GM23338 (cell line): ENCODE results near the gene ATP8B4. TPM values are rescaled to one million over a fixed set of nuclear protein-coding genes. Genes with fewer than 3 reads are reported as not detected.

Source experiments
- ATAC-seq: fragments of 200-7000 bp; cut with Tn5 transposase; 3 replicates; pipeline ENCODE4 v1.9.1; 2020
- DNase-seq: peaks from one replicate; pipeline ENCODE4 v3.0.0-alpha.2; 2015; ENCODE audit warnings: low spot score
- H2AFZ ChIP-seq: fragments of 200-600 bp; sonication (generic); 2 replicates; pipeline ENCODE4 v1.8.0; 2016; ENCODE audit warnings: antibody characterized with exemption, mild to moderate bottlenecking, moderate library complexity
- H3F3A ChIP-seq: fragments of 200-600 bp; sonication (generic); replicated peaks from 2 replicates; pipeline ENCODE4 v1.8.0; 2017; ENCODE audit warnings: antibody characterized with exemption, mixed run types, low read depth
- H3K27ac ChIP-seq: fragments of 200-600 bp; sonication (generic); 2 replicates; pipeline ENCODE4 v1.6.1; 2016; ENCODE audit warnings: low read depth
- H3K27me3 ChIP-seq: fragments of 200-600 bp; sonication (generic); 2 replicates; pipeline ENCODE4 v1.8.0; 2016; ENCODE audit warnings: mild to moderate bottlenecking, mixed run types, moderate library complexity; ENCODE audit not compliant: insufficient read depth
- H3K36me3 ChIP-seq: fragments of 200-600 bp; sonication (generic); 2 replicates; pipeline ENCODE4 v1.8.0; 2016; ENCODE audit warnings: mild to moderate bottlenecking; ENCODE audit not compliant: insufficient read depth
- H3K4me1 ChIP-seq: fragments of 200-600 bp; sonication (generic); 2 replicates; pipeline ENCODE4 v1.8.0; 2016; ENCODE audit warnings: mild to moderate bottlenecking, moderate library complexity; ENCODE audit not compliant: insufficient read depth
- H3K4me2 ChIP-seq: fragments of 200-600 bp; sonication (generic); 2 replicates; pipeline ENCODE4 v1.7.1; 2017; ENCODE audit warnings: mixed run types
- H3K4me3 ChIP-seq: fragments of 200-600 bp; sonication (generic); 2 replicates; pipeline ENCODE4 v1.6.1; 2016; ENCODE audit warnings: mixed run types
- H3K79me2 ChIP-seq: fragments of 200-600 bp; sonication (generic); replicated peaks from 2 replicates; pipeline ENCODE4 v1.8.0; 2017; ENCODE audit warnings: mild to moderate bottlenecking; ENCODE audit not compliant: insufficient read depth
- H3K9me2 ChIP-seq: fragments of 200-600 bp; sonication (generic); 2 replicates; pipeline ENCODE4 v1.8.0; 2017; ENCODE audit not compliant: insufficient read depth
- H4K20me1 ChIP-seq: fragments of 200-600 bp; sonication (generic); replicated peaks from 2 replicates; pipeline ENCODE4 v1.8.0; 2017; ENCODE audit warnings: mild to moderate bottlenecking; ENCODE audit not compliant: insufficient read depth
- H3K27ac Mint-ChIP-seq: 2 replicates; pipeline ENCODE4 v1.8.0; 2020; ENCODE audit warnings: inconsistent platforms, mild to moderate bottlenecking, moderate library complexity, mixed read lengths
- H3K27me3 Mint-ChIP-seq: 3 replicates; pipeline ENCODE4 v1.8.0; 2022; ENCODE audit warnings: low read depth, mild to moderate bottlenecking, moderate library complexity, mixed read lengths, inconsistent platforms; ENCODE audit not compliant: insufficient read depth, poor library complexity
- H3K36me3 Mint-ChIP-seq: 3 replicates; pipeline ENCODE4 v1.8.0; 2021; ENCODE audit warnings: low read depth, mild to moderate bottlenecking, inconsistent platforms, moderate library complexity, mixed read lengths
- H3K4me1 Mint-ChIP-seq: 3 replicates; pipeline ENCODE4 v1.8.0; 2020; ENCODE audit warnings: mild to moderate bottlenecking, inconsistent platforms, mixed read lengths
- H3K4me3 Mint-ChIP-seq: 3 replicates; pipeline ENCODE4 v1.8.0; 2021; ENCODE audit warnings: moderate library complexity, mild to moderate bottlenecking, inconsistent platforms, mixed read lengths
- H3K9me3 Mint-ChIP-seq: 3 replicates; pipeline ENCODE4 v1.8.0; 2020; ENCODE audit warnings: moderate library complexity, mild to moderate bottlenecking, inconsistent platforms, mixed read lengths
- CREB1 ChIP-seq: fragments of 250-450 bp; sonication (Bioruptor Pico); IDR thresholded peaks from 2 replicates; pipeline ENCODE4 v1.5.0; 2020; ENCODE audit warnings: low read depth, mild to moderate bottlenecking, moderate library complexity
- CTCF ChIP-seq, 2 experiments: fragments of 200-600 bp in 1 of 2; sonication (generic) in 1 of 2; conservative IDR thresholded peaks; 2 replicates each; pipeline versions ENCODE4 v1.5.1 to v1.6.1; 2016 to 2017; ENCODE audit warnings: antibody characterized with exemption in 2 of 2, low read depth in 2 of 2, mild to moderate bottlenecking in 2 of 2, moderate library complexity in 1 of 2
- ETS1 ChIP-seq: IDR thresholded peaks from 2 replicates; pipeline ENCODE4 v1.6.1; 2016; ENCODE audit warnings: antibody characterized with exemption
- EZH2 ChIP-seq: fragments of 200-600 bp; sonication (generic); IDR thresholded peaks from one replicate; pipeline ENCODE4 v1.8.0; 2017; ENCODE audit warnings: antibody characterized with exemption, mild to moderate bottlenecking, low read depth; ENCODE audit not compliant: unreplicated experiment
- JUNB ChIP-seq: IDR thresholded peaks from one replicate; pipeline ENCODE4 v1.6.1; 2016; ENCODE audit warnings: antibody characterized with exemption; ENCODE audit not compliant: unreplicated experiment
- NANOG ChIP-seq: IDR thresholded peaks from 2 replicates; pipeline ENCODE4 v1.6.1; 2016; ENCODE audit warnings: antibody characterized with exemption, borderline replicate concordance
- POLR2AphosphoS5 ChIP-seq: IDR thresholded peaks from 2 replicates; pipeline ENCODE4 v1.6.1; 2016; ENCODE audit warnings: antibody characterized with exemption, low read depth
- STAT1 ChIP-seq: IDR thresholded peaks from one replicate; pipeline ENCODE4 v1.6.1; 2016; ENCODE audit warnings: antibody characterized with exemption; ENCODE audit not compliant: unreplicated experiment
- ZNF331 ChIP-seq: fragments of 250-450 bp; sonication (Bioruptor Pico); IDR thresholded peaks from 2 replicates; pipeline ENCODE4 v1.5.0; 2020; ENCODE audit warnings: low read depth, mild to moderate bottlenecking, moderate library complexity
- ZNF462 ChIP-seq: fragments of 250-450 bp; sonication (Bioruptor Pico); IDR thresholded peaks from 2 replicates; pipeline ENCODE4 v1.5.0; 2020; ENCODE audit warnings: mild to moderate bottlenecking, moderate library complexity
- polyA plus RNA-seq: library from polyadenylated mRNA; unstranded; fragments of >200 nt; fragmentation: Nextera tagmentation; extraction: Ambion mirVana; gene quantifications from 2 replicates; pipeline ENCODE4 v1.2.1, GENCODE V29; 2016
- total RNA-seq: library from RNA; depleted of rRNA; stranded (reverse); fragments of >200 nt; shearing (Covaris generic); gene quantifications from 2 replicates; pipeline ENCODE4 v1.2.3, GENCODE V29; 2014

Gene ATP8B4
- total and polyA plus RNA-seq, 2 experiments from 2014 or later: 0.24 TPM; not detected in 1

GRCh38 chr15:49810720-49811119 is 308.3 kb downstream of the ATP8B4 start (continued):
- TF ChIP-seq ZNF462 (CRISPR knock-in tag) (no peak), ZNF331 (CRISPR knock-in tag) (no peak), JUNB (no peak), STAT1 (no peak), CREB1 (no peak), POLR2AphosphoS5 (no peak)

- Mint-ChIP-seq H3K9me3 (peaks cover 2% of the 10 kb centered on the region; the same call in 2 of the 3 replicates), H3K27ac (no peak overlapping the region), H3K4me3 (no peak overlapping the region), H3K4me1 (no peaks in the 10 kb centered on the region), H3K36me3 (no peaks in the 10 kb centered on the region), H3K27me3 (no peaks in the 10 kb centered on the region)
- Histone ChIP-seq H2AFZ (peak overlapping the region; percentile 49; the same call in 1 of the 2 replicates), H3K9me2 (no peaks in the 10 kb centered on the region), H3K36me3 (no peaks in the 10 kb centered on the region), H3K79me2 (no peaks in the 10 kb centered on the region), H3F3A (no peaks in the 10 kb centered on the region), H4K20me1 (no peaks in the 10 kb centered on the region), H3K4me1 (no peaks in the 10 kb centered on the region), H3K4me2 (no peak overlapping the region), H3K27me3 (no peaks in the 10 kb centered on the region), H3K4me3 (no peak overlapping the region), H3K27ac (no peak overlapping the region)
- DNase-seq (no peak), ATAC-seq (no peak)
- no peak for TF ChIP-seq JUNB
- no peak for TF ChIP-seq STAT1
- TF ChIP-seq ETS1: no peak
- TF ChIP-seq CTCF (conservative IDR thresholded peaks at IDR 0.05; ENCODE audit: low read depth in 2 of 2): no peak
- TF ChIP-seq NANOG: no peak
- no peak for TF ChIP-seq ZNF331 (CRISPR knock-in tag)
- TF ChIP-seq EZH2: no peak
- no peak for TF ChIP-seq POLR2AphosphoS5
Measured at GRCh38 chr15:49809894-49810609, 309.0 kb downstream of the ATP8B4 start.
